AML-193 (cell line): Measurements from ENCODE around the gene NUP35.

Experiments
- DNase-seq, 2 experiments: peaks; one replicate each; lab custom pipeline; 2025; lab: John Stamatoyannopoulos, UW

The NUP35 gene

GRCh38 chr2:183209395-183210028, 85.3 kb downstream of the NUP35 start:
- DNase-seq: no peak
